DOHH2 (cell line): ENCODE measurements around the gene LTBR.

ENCODE experiments used
- EZH2phosphoT487 ChIP-seq: fragments of 200-600 bp; sonication (generic); IDR thresholded peaks from 2 replicates; pipeline ENCODE4 v1.6.1; 2017; ENCODE audit warnings: borderline replicate concordance, mild to moderate bottlenecking, antibody characterized with exemption, low read length, moderate library complexity, mixed read lengths
- TF ChIP-seq, protein P1 (sequence below): fragments of 200-600 bp; sonication (generic); IDR thresholded peaks from one replicate; pipeline ENCODE4 v1.5.1; 2014; ENCODE audit warnings: antibody characterized with exemption, mild to moderate bottlenecking, low read depth, low read length; ENCODE audit not compliant: poor library complexity, severe bottlenecking

- TF ChIP-seq, protein P1, sequence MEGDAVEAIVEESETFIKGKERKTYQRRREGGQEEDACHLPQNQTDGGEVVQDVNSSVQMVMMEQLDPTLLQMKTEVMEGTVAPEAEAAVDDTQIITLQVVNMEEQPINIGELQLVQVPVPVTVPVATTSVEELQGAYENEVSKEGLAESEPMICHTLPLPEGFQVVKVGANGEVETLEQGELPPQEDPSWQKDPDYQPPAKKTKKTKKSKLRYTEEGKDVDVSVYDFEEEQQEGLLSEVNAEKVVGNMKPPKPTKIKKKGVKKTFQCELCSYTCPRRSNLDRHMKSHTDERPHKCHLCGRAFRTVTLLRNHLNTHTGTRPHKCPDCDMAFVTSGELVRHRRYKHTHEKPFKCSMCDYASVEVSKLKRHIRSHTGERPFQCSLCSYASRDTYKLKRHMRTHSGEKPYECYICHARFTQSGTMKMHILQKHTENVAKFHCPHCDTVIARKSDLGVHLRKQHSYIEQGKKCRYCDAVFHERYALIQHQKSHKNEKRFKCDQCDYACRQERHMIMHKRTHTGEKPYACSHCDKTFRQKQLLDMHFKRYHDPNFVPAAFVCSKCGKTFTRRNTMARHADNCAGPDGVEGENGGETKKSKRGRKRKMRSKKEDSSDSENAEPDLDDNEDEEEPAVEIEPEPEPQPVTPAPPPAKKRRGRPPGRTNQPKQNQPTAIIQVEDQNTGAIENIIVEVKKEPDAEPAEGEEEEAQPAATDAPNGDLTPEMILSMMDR, result no peak
- no peak for TF ChIP-seq EZH2phosphoT487
Observed at GRCh38 chr12:6370994-6371754, 12.8 kb upstream of the LTBR start.
